HEK293 (cell line): ENCODE measurements around the gene HSP90AA1.

Experiments used
- IKZF3 ChIP-seq: fragments of 450-650 bp; IDR thresholded peaks from 2 replicates; pipeline ENCODE4 v1.5.0; 2018; ENCODE audit warnings: missing biosample characterization, mild to moderate bottlenecking, missing genetic modification characterization, moderate library complexity
- MYNN ChIP-seq: fragments of 450-650 bp; formaldehyde crosslinking; IDR thresholded peaks from 2 replicates; pipeline ENCODE4 v1.5.1; 2016; ENCODE audit warnings: missing biosample characterization, missing genetic modification characterization, borderline replicate concordance
- MZF1 ChIP-seq: fragments of 450-650 bp; formaldehyde crosslinking; IDR thresholded peaks from 2 replicates; pipeline ENCODE4 v1.5.1; 2017; ENCODE audit warnings: missing biosample characterization, missing genetic modification characterization, borderline replicate concordance
- PRDM1 ChIP-seq: fragments of 450-650 bp; formaldehyde crosslinking; IDR thresholded peaks from 2 replicates; pipeline ENCODE4; 2016; ENCODE audit warnings: missing biosample characterization, missing genetic modification characterization
- TCF7L2 ChIP-seq: IDR thresholded peaks from 2 replicates; pipeline ENCODE4 v1.6.1; 2011; ENCODE audit warnings: low read depth, mild to moderate bottlenecking, inconsistent platforms, low read length, moderate library complexity, borderline replicate concordance
- YY2 ChIP-seq: fragments of 450-650 bp; formaldehyde crosslinking; IDR thresholded peaks from 2 replicates; pipeline ENCODE4 v1.5.1; 2016; ENCODE audit warnings: missing biosample characterization, missing genetic modification characterization
- ZFP37 ChIP-seq: fragments of 450-650 bp; formaldehyde crosslinking; IDR thresholded peaks from 2 replicates; pipeline ENCODE4 v1.5.1; 2016; ENCODE audit warnings: missing biosample characterization, missing genetic modification characterization
- ZNF274 ChIP-seq, 2 experiments: fragments of 200-500 bp in 1 of 2; fragments of 450-650 bp in 1 of 2; sonication (Bioruptor generic) in 1 of 2; formaldehyde crosslinking in 1 of 2; IDR thresholded peaks; 2 replicates each; pipeline versions ENCODE4 v1.5.1 to v1.6.1; 2014 to 2016; ENCODE audit warnings: borderline replicate concordance in 1 of 2, inconsistent platforms in 1 of 2, low read length in 1 of 2, missing biosample characterization in 1 of 2, missing genetic modification characterization in 1 of 2
- ZNF76 ChIP-seq: fragments of 450-650 bp; formaldehyde crosslinking; IDR thresholded peaks from 2 replicates; pipeline ENCODE4; 2016; ENCODE audit warnings: low read depth, missing biosample characterization, missing genetic modification characterization, borderline replicate concordance
- ZNF768 ChIP-seq: fragments of 450-650 bp; formaldehyde crosslinking; IDR thresholded peaks from 2 replicates; pipeline ENCODE4 v1.5.1; 2018; ENCODE audit warnings: missing biosample characterization, mild to moderate bottlenecking, missing genetic modification characterization
- TF ChIP-seq, protein P1 (sequence below): fragments of 450-650 bp; formaldehyde crosslinking; conservative IDR thresholded peaks from 2 replicates; pipeline ENCODE4 v1.5.1; 2016; ENCODE audit warnings: low read depth, missing biosample characterization, missing genetic modification characterization
- TF ChIP-seq, protein P2 (sequence below): fragments of 450-650 bp; formaldehyde crosslinking; IDR thresholded peaks from 2 replicates; pipeline ENCODE4 v1.5.1; 2016; ENCODE audit warnings: missing biosample characterization, missing genetic modification characterization, borderline replicate concordance
- TF ChIP-seq, protein P3 (sequence below): fragments of 450-650 bp; formaldehyde crosslinking; IDR thresholded peaks from 2 replicates; pipeline ENCODE4 v1.5.1; 2016; ENCODE audit warnings: missing biosample characterization, missing genetic modification characterization
- TF ChIP-seq, protein P4 (sequence below): fragments of 450-650 bp; formaldehyde crosslinking; IDR thresholded peaks from 2 replicates; pipeline ENCODE4 v1.5.1; 2016; ENCODE audit warnings: missing biosample characterization, missing genetic modification characterization

DNA sequence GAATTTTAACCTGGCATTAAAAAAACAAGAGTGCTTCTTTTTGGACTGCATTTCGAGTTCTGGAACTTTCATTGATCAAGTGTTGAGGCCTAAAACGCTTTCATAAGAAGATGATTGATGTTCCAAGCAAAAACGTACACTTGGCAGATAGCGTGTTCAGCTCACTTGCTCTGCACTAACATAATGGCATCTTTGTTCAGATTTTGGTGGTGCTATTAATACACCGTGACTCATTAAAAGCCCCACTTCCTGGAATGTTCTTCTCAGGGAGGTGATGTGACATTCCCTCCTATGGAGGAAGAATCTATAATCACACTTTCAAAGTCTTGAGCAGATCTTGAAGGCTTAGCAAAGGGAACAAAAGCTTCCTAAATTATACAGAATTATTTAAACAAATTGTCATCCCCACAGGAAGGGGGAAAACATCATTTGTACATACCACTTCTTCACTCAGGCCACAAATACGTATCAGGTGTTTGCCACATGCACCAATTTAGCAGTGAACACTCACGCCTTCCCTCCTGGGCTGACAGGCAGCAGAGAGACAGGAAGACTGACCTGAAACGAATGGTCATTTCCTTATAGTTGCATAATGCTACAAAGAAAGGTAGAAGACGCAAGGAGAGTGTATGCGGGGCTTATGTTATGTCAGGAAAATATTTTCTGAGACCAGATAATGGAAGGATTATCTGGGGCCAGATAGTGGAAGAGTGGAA, 15.4 kb downstream of the HSP90AA1 start:
- TF ChIP-seq, protein P1, sequence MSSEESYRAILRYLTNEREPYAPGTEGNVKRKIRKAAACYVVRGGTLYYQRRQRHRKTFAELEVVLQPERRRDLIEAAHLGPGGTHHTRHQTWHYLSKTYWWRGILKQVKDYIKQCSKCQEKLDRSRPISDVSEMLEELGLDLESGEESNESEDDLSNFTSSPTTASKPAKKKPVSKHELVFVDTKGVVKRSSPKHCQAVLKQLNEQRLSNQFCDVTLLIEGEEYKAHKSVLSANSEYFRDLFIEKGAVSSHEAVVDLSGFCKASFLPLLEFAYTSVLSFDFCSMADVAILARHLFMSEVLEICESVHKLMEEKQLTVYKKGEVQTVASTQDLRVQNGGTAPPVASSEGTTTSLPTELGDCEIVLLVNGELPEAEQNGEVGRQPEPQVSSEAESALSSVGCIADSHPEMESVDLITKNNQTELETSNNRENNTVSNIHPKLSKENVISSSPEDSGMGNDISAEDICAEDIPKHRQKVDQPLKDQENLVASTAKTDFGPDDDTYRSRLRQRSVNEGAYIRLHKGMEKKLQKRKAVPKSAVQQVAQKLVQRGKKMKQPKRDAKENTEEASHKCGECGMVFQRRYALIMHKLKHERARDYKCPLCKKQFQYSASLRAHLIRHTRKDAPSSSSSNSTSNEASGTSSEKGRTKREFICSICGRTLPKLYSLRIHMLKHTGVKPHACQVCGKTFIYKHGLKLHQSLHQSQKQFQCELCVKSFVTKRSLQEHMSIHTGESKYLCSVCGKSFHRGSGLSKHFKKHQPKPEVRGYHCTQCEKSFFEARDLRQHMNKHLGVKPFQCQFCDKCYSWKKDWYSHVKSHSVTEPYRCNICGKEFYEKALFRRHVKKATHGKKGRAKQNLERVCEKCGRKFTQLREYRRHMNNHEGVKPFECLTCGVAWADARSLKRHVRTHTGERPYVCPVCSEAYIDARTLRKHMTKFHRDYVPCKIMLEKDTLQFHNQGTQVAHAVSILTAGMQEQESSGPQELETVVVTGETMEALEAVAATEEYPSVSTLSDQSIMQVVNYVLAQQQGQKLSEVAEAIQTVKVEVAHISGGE: no peak
- TF ChIP-seq PRDM1: no peak
- TF ChIP-seq, protein P2, sequence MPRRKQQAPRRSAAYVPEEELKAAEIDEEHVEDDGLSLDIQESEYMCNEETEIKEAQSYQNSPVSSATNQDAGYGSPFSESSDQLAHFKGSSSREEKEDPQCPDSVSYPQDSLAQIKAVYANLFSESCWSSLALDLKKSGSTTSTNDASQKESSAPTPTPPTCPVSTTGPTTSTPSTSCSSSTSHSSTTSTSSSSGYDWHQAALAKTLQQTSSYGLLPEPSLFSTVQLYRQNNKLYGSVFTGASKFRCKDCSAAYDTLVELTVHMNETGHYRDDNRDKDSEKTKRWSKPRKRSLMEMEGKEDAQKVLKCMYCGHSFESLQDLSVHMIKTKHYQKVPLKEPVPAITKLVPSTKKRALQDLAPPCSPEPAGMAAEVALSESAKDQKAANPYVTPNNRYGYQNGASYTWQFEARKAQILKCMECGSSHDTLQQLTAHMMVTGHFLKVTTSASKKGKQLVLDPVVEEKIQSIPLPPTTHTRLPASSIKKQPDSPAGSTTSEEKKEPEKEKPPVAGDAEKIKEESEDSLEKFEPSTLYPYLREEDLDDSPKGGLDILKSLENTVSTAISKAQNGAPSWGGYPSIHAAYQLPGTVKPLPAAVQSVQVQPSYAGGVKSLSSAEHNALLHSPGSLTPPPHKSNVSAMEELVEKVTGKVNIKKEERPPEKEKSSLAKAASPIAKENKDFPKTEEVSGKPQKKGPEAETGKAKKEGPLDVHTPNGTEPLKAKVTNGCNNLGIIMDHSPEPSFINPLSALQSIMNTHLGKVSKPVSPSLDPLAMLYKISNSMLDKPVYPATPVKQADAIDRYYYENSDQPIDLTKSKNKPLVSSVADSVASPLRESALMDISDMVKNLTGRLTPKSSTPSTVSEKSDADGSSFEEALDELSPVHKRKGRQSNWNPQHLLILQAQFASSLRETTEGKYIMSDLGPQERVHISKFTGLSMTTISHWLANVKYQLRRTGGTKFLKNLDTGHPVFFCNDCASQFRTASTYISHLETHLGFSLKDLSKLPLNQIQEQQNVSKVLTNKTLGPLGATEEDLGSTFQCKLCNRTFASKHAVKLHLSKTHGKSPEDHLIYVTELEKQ: no peak
- no peak for TF ChIP-seq YY2 (tag by site-specific recombination)
- no peak for TF ChIP-seq ZNF274 (IDR thresholded peaks at IDR 0.05; ENCODE audit: low read length)
- no peak for TF ChIP-seq ZNF274 (tag by site-specific recombination; IDR thresholded peaks at IDR 0.05; ENCODE audit: borderline replicate concordance)
- TF ChIP-seq, protein P3, sequence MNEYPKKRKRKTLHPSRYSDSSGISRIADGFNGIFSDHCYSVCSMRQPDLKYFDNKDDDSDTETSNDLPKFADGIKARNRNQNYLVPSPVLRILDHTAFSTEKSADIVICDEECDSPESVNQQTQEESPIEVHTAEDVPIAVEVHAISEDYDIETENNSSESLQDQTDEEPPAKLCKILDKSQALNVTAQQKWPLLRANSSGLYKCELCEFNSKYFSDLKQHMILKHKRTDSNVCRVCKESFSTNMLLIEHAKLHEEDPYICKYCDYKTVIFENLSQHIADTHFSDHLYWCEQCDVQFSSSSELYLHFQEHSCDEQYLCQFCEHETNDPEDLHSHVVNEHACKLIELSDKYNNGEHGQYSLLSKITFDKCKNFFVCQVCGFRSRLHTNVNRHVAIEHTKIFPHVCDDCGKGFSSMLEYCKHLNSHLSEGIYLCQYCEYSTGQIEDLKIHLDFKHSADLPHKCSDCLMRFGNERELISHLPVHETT (tag by site-specific recombination): no peak
- TF ChIP-seq, protein P4, sequence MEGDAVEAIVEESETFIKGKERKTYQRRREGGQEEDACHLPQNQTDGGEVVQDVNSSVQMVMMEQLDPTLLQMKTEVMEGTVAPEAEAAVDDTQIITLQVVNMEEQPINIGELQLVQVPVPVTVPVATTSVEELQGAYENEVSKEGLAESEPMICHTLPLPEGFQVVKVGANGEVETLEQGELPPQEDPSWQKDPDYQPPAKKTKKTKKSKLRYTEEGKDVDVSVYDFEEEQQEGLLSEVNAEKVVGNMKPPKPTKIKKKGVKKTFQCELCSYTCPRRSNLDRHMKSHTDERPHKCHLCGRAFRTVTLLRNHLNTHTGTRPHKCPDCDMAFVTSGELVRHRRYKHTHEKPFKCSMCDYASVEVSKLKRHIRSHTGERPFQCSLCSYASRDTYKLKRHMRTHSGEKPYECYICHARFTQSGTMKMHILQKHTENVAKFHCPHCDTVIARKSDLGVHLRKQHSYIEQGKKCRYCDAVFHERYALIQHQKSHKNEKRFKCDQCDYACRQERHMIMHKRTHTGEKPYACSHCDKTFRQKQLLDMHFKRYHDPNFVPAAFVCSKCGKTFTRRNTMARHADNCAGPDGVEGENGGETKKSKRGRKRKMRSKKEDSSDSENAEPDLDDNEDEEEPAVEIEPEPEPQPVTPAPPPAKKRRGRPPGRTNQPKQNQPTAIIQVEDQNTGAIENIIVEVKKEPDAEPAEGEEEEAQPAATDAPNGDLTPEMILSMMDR: no peak
- no peak for TF ChIP-seq MYNN (tag by site-specific recombination)
- TF ChIP-seq ZNF768 (tag by site-specific recombination): no peak
- TF ChIP-seq ZNF76 (tag by site-specific recombination): no peak
- no peak for TF ChIP-seq IKZF3 (tag by site-specific recombination)
- no peak for TF ChIP-seq MZF1 (tag by site-specific recombination)
- TF ChIP-seq ZFP37: no peak
- TF ChIP-seq TCF7L2: no peak
